Bone marrow (tissue), 2 donors: ENCODE data around the gene STX18.

Experiments used
- DNase-seq, 2 donors: peaks; one replicate each; lab custom pipeline; 2025; lab: John Stamatoyannopoulos, UW

The STX18 gene

GRCh38 chr4:4398430-4398829 lies 143.4 kb downstream of the STX18 start:
- no peak for DNase-seq

- DNase-seq, result no peak
Measured at GRCh38 chr4:4397441-4397819, 144.4 kb downstream of the STX18 start.

- DNase-seq, result no peak
Measured at GRCh38 chr4:4396628-4397440, 145.0 kb downstream of the STX18 start.

GRCh38 chr4:4395849-4396627 lies 145.8 kb downstream of the STX18 start:
- DNase-seq, result no peak

- DNase-seq, result no peak
Measured at GRCh38 chr4:4395371-4395770, 146.5 kb downstream of the STX18 start.

- no peak for DNase-seq
Measured at GRCh38 chr4:4394644-4395043, 147.2 kb downstream of the STX18 start.

GRCh38 chr4:4392501-4393183 lies 149.2 kb downstream of the STX18 start:
- no peak for DNase-seq

- DNase-seq, result no peak
Measured at GRCh38 chr4:4391866-4392265, 150.0 kb downstream of the STX18 start.

GRCh38 chr4:4390515-4391240 lies 151.2 kb downstream of the STX18 start:
- DNase-seq, result no peak

GRCh38 chr4:4390046-4390445 lies 151.8 kb downstream of the STX18 start:
- no peak for DNase-seq

- no peak for DNase-seq
Measured at GRCh38 chr4:4388836-4389575, 152.8 kb downstream of the STX18 start.

- DNase-seq, result no peak
Measured at GRCh38 chr4:4388311-4388790, 153.5 kb downstream of the STX18 start.

GRCh38 chr4:4387531-4388310 lies 154.1 kb downstream of the STX18 start:
- no peak for DNase-seq

GRCh38 chr4:4386736-4387392 lies 155.0 kb downstream of the STX18 start, which contains the start of gene NSG1:
Gene NSG1, plus strand, starts transcription at chr4:4387102. Its CDS starts 528 bp downstream, at chr4:4387630.
- DNase-seq, result no peak

- no peak for DNase-seq
Measured at GRCh38 chr4:4386296-4386735, 155.5 kb downstream of the STX18 start.

GRCh38 chr4:4385729-4386295 lies 156.0 kb downstream of the STX18 start:
- DNase-seq, result no peak

GRCh38 chr4:4384837-4385236 lies 157.0 kb downstream of the STX18 start:
- no peak for DNase-seq

- DNase-seq, result no peak
Measured at GRCh38 chr4:4383085-4383484, 158.8 kb downstream of the STX18 start.

- DNase-seq, result no peak
Measured at GRCh38 chr4:4379540-4380087, 162.2 kb downstream of the STX18 start.
